Right lobe of liver (tissue), 6 donors: ENCODE data around the gene ARHGEF16. TPM values are rescaled to one million over a fixed set of nuclear protein-coding genes. Genes with fewer than 3 reads are reported as not detected.

Source experiments
- ATAC-seq, 4 donors: fragments of 200-7000 bp; cut with Tn5 transposase; one replicate each; pipeline ENCODE4 v1.9.1; 2020; ENCODE audit warnings: mild to moderate bottlenecking in 4 of 4, moderate library complexity in 4 of 4
- DNase-seq, 3 donors: peaks; one replicate each; pipeline ENCODE4 v3.0.0-alpha.2; 2020
- H3K27ac ChIP-seq, 3 donors: fragments of 200-600 bp; one replicate each; pipeline ENCODE4 v1.8.0; 2022
- H3K27me3 ChIP-seq, 2 donors: fragments of 200-600 bp; one replicate each; pipeline ENCODE4 v1.8.0; 2022
- H3K36me3 ChIP-seq, 4 donors: fragments of 200-600 bp; sonication (generic) in 1 of 4; one replicate each; pipeline versions ENCODE4 v1.5.1 to v1.8.0; 2017 to 2022; ENCODE audit warnings: control low read depth in 1 of 4
- H3K4me1 ChIP-seq, 4 donors: fragments of 200-600 bp; sonication (generic) in 1 of 4; one replicate each; pipeline versions ENCODE4 v1.5.1 to v1.8.0; 2017 to 2022; ENCODE audit warnings: control low read depth in 1 of 4
- H3K4me3 ChIP-seq, 3 donors: fragments of 200-600 bp; one replicate each; pipeline ENCODE4 v1.8.0; 2022
- H3K9me3 ChIP-seq, 4 donors: fragments of 200-600 bp; sonication (generic) in 1 of 4; one replicate each; pipeline versions ENCODE4 v1.5.1 to v1.8.0; 2017 to 2022; ENCODE audit warnings: control low read depth in 1 of 4
- CTCF ChIP-seq, 4 donors: fragments of 200-600 bp in 3 of 4; fragments of 450-650 bp in 1 of 4; IDR thresholded peaks; one replicate each; pipeline versions ENCODE4 v1.5.1 to v1.8.0; 2016 to 2022; ENCODE audit warnings: antibody characterized with exemption in 4 of 4, mild to moderate bottlenecking in 2 of 4
- POLR2A ChIP-seq: fragments of 450-650 bp; IDR thresholded peaks from one replicate; pipeline ENCODE4 v1.6.1; 2017; ENCODE audit warnings: antibody characterized with exemption, mild to moderate bottlenecking
- WGBS: methylation state at CpG from one replicate; pipeline ENCODE4 v1.1.6; 2018; ENCODE audit warnings: low coverage, low lambda C conversion rate; ENCODE audit not compliant: insufficient coverage; ENCODE audit errors: missing lambda C conversion rate; 5-methylcytosine and 5-hydroxymethylcytosine counted together
- intact Hi-C, 2 donors: fragments of 100-400 bp; cut with DNase I; formaldehyde crosslinking; loops; one replicate each; pipeline versions ENCODE4 v1.11.2 to v1.14.1; 2022
- total RNA-seq, 6 experiments: library from RNA; depleted of rRNA in 2 of 6; stranded (reverse); fragments of >200 nt in 2 of 6; fragmentation: NEBNext Ultra II Directional in 3 of 6; extraction: Animal tissue kit (Norgen Biotek cat#: 25700) in 3 of 6; gene quantifications; one replicate each; pipeline versions ENCODE4 v1.1.0 to v1.2.4, GENCODE V29; 2016 to 2023
- donor health status: DM: no; HTN: yes; CAD: no.
- donor health status: DM: no; HTN: no; CAD: no.
- donor health status: DM: no; HTN: no; CAD: no.
- donor health status: DM: no; HTN: yes; CAD: no.
- donor health status: DM: no; HTN: yes; CAD: no.

The ARHGEF16 gene
- total RNA-seq, 6 experiments from 2014 or later = 2.1 to 16.3 (median 7.5) TPM

GRCh38 chr1:3466366-3467075 lies 12.1 kb downstream of the ARHGEF16 start:
- Histone ChIP-seq H3K27me3 (no peaks in the 10 kb centered on the region), H3K4me3 (no peak overlapping the region), H3K27ac (no peak overlapping the region), H3K36me3 (no peaks in the 10 kb centered on the region), H3K9me3 (no peaks in the 10 kb centered on the region), H3K4me1 (no peaks in the 10 kb centered on the region)
- intact Hi-C loops = no loop called here
- ATAC-seq (no peak), DNase-seq (peak in 1 of 3 donors; percentile 40)
- TF ChIP-seq CTCF (IDR thresholded peaks at IDR 0.05) (no peak), POLR2A (no peak)
- 100% methylated on average over 2 of the region's 16 CpGs for WGBS

- intact Hi-C loops = no loop called here
- peak in 1 of 3 donors; percentile 51 for DNase-seq
- no peaks in the 10 kb centered on the region for H3K27me3 ChIP-seq
- H3K27ac ChIP-seq = no peak overlapping the region
- H3K9me3 ChIP-seq = no peaks in the 10 kb centered on the region
- TF ChIP-seq POLR2A (no peak), CTCF (IDR thresholded peaks at IDR 0.05) (no peak)
- H3K4me1 ChIP-seq = no peaks in the 10 kb centered on the region
- WGBS = 81% methylated on average over 3 of the region's 35 CpGs
- no peaks in the 10 kb centered on the region for H3K36me3 ChIP-seq
- H3K4me3 ChIP-seq = no peak overlapping the region
- no peak for ATAC-seq
These were observed 12.9 kb downstream of the ARHGEF16 start for GRCh38 chr1:3467096-3468036.

- peak in 1 of 3 donors; percentile 54 for DNase-seq
- intact Hi-C loops = no loop called here
- H3K27me3 ChIP-seq = no peaks in the 10 kb centered on the region
- TF ChIP-seq POLR2A (no peak), CTCF (IDR thresholded peaks at IDR 0.05) (no peak)
- H3K36me3 ChIP-seq = no peaks in the 10 kb centered on the region
- H3K27ac ChIP-seq = no peak overlapping the region
- ATAC-seq = no peak
- no peaks in the 10 kb centered on the region for H3K4me1 ChIP-seq
- no peaks in the 10 kb centered on the region for H3K9me3 ChIP-seq
- no peak overlapping the region for H3K4me3 ChIP-seq
- WGBS = 100% methylated on average over 1 of the region's 34 CpGs
These were observed 14.0 kb downstream of the ARHGEF16 start for GRCh38 chr1:3468236-3469103.

- no peaks in the 10 kb centered on the region for H3K36me3 ChIP-seq
These were observed 14.8 kb downstream of the ARHGEF16 start for GRCh38 chr1:3469104-3469848.

More at GRCh38 chr1:3469104-3469848, 14.8 kb downstream of the ARHGEF16 start:
- TF ChIP-seq POLR2A = no peak
- TF ChIP-seq CTCF (IDR thresholded peaks at IDR 0.05) = no peak
- WGBS = no CpG with 5 or more reads among the region's 31 CpGs
- no peak overlapping the region for H3K4me3 ChIP-seq
- intact Hi-C loops = no loop called here
- H3K9me3 ChIP-seq = no peaks in the 10 kb centered on the region
- H3K4me1 ChIP-seq = no peaks in the 10 kb centered on the region
- H3K27me3 ChIP-seq = no peaks in the 10 kb centered on the region
- no peak for ATAC-seq
- H3K27ac ChIP-seq = no peak overlapping the region
- peak in 2 of 3 donors; percentile 15 to 52 for DNase-seq
